ENCODE data around the gene MSTO1.
"Not testable (repeated sequence)": the region's sequence is repeated elsewhere in the genome, so short reads cannot be mapped to it uniquely, and the experiment has no call there.

The MSTO1 gene

DNA sequence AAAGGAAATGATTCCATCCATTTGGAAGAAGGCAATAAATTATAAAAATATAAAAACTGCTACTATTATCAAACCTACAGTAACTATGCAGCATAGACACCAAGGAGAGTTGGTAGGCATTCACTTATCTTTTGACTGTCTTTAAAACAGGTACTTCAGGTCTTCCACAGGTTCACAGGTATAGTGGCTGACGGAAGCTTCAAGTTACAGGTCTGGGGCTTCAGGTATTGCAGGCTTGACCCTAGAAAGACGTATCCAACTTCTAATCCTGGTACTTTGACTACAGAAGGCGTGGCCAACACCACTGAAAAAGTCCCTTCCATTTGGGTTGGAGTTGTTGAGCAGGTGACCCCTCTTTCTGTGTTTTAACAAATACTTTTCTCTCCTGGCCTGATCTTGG, 42.9 kb downstream of the MSTO1 start:
- DNase-seq (ENCODE audit: insufficient read length, low spot score) (no peak), FAIRE-seq (no peak)
- TF ChIP-seq CTCF (IDR thresholded peaks at IDR 0.05; ENCODE audit: insufficient read depth, missing control alignments): no peak

GRCh38 chr1:155657463-155657862, 47.4 kb downstream of the MSTO1 start:
- TF ChIP-seq CTCF (IDR thresholded peaks at IDR 0.05; ENCODE audit: insufficient read depth, missing control alignments): no peak
- FAIRE-seq: no peak
- no peak for DNase-seq (ENCODE audit: insufficient read length, low spot score)

GRCh38 chr1:155661239-155661638, 51.2 kb downstream of the MSTO1 start:
- FAIRE-seq; DNase-seq (ENCODE audit: insufficient read length, low spot score): not testable (repeated sequence)

Measured in D721Med (cell line).